Endothelial cell of umbilical vein (primary cell): ENCODE data around the gene NAT10. TPM values are rescaled to one million over a fixed set of nuclear protein-coding genes. Genes with fewer than 3 reads are reported as not detected.

ENCODE experiments used
- BruUV-seq: library from RNA; stranded (reverse); fragments of 400-500 nt; replicated peaks from 2 replicates; lab custom pipeline; 2021; lab: Mats Ljungman, UMichigan
- CTCF ChIA-PET: fragments of 300-600, 350-600 bp; sonication (Branson Sonifier 250); formaldehyde crosslinking; loops from one replicate; lab custom pipeline; 2021; ENCODE audit warnings: antibody characterized with exemption, inconsistent platforms; lab: Charles Lee
- POLR2A ChIA-PET: fragments of 300-600, 350-600 bp; sonication (Branson Sonifier 250); formaldehyde crosslinking; loops from one replicate; lab custom pipeline; 2021; ENCODE audit warnings: antibody characterized with exemption, inconsistent platforms; lab: Charles Lee
- DNase-seq: peaks from one replicate; pipeline ENCODE4 v3.0.0-alpha.2; 2011; ENCODE audit warnings: low read depth, low spot score
- FAIRE-seq: peaks from 2 replicates; lab custom pipeline; 2011; peaks lifted over from hg19 to GRCh38; lab: Jason Lieb, UNC
- H2AFZ ChIP-seq: 2 replicates; pipeline ENCODE4 v1.6.0; 2012; ENCODE audit warnings: low read depth, low read length, control low read depth, inconsistent platforms
- H3K27ac ChIP-seq: 2 replicates; pipeline ENCODE4 v1.5.1; 2011; ENCODE audit warnings: low read depth, mild to moderate bottlenecking, control low read depth, low read length, moderate library complexity; ENCODE audit not compliant: insufficient read depth
- H3K27me3 ChIP-seq, 2 experiments: 2 replicates each; pipeline versions ENCODE4 v1.6.0 to v1.6.1; 2011; ENCODE audit warnings: low read length in 2 of 2, mixed read lengths in 1 of 2; ENCODE audit not compliant: control insufficient read depth in 2 of 2, insufficient read depth in 2 of 2
- H3K36me3 ChIP-seq, 2 experiments: 2 replicates in 1 of 2; 3 replicates in 1 of 2; pipeline ENCODE4 v1.5.1; 2011; ENCODE audit warnings: low read length in 2 of 2, mild to moderate bottlenecking in 1 of 2, moderate library complexity in 1 of 2; ENCODE audit not compliant: control insufficient read depth in 2 of 2, insufficient read depth in 2 of 2; ENCODE audit errors: extremely low read depth in 1 of 2
- H3K4me1 ChIP-seq: 3 replicates; pipeline ENCODE4 v1.5.1; 2011; ENCODE audit warnings: mild to moderate bottlenecking, low read length; ENCODE audit not compliant: control insufficient read depth, insufficient read depth; ENCODE audit errors: extremely low read depth
- H3K4me2 ChIP-seq: 2 replicates; pipeline ENCODE4 v1.6.1; 2011; ENCODE audit warnings: low read length, control low read depth, mixed read lengths; ENCODE audit not compliant: insufficient read depth
- H3K4me3 ChIP-seq, 3 experiments: fragments of 200-600 bp in 1 of 3; sonication (generic), shearing (Covaris generic) in 1 of 3; replicated peaks in 1 of 3; 2 replicates each; pipeline ENCODE4 v1.5.1; 2011 to 2016; ENCODE audit warnings: control low read depth in 3 of 3, low read length in 3 of 3, mild to moderate bottlenecking in 2 of 3, inconsistent platforms in 1 of 3, low read depth in 1 of 3, moderate library complexity in 1 of 3; ENCODE audit not compliant: insufficient read depth in 1 of 3
- H3K79me2 ChIP-seq: 2 replicates; pipeline ENCODE4 v1.6.0; 2012; ENCODE audit warnings: low read length, inconsistent platforms; ENCODE audit not compliant: control insufficient read depth, insufficient read depth
- H3K9ac ChIP-seq: replicated peaks from 2 replicates; pipeline ENCODE3; 2011; ENCODE audit warnings: low read length, control low read depth; ENCODE audit not compliant: insufficient read depth; ENCODE audit errors: extremely low read depth
- H3K9me1 ChIP-seq: replicated peaks from 3 replicates; pipeline ENCODE4 v1.6.0; 2011; ENCODE audit warnings: mild to moderate bottlenecking, low read length; ENCODE audit not compliant: control insufficient read depth, insufficient read depth; ENCODE audit errors: extremely low read depth
- H3K9me3 ChIP-seq: replicated peaks from 2 replicates; pipeline ENCODE4 v1.5.1; 2012; ENCODE audit warnings: low read length, inconsistent platforms; ENCODE audit not compliant: control insufficient read depth, insufficient read depth
- H4K20me1 ChIP-seq: replicated peaks from 2 replicates; pipeline ENCODE3; 2011; ENCODE audit warnings: mild to moderate bottlenecking, low read length; ENCODE audit not compliant: control insufficient read depth, insufficient read depth; ENCODE audit errors: extremely low read depth
- CTCF ChIP-seq, 2 donors: IDR thresholded peaks; 1 replicate in 1 of 2; 2 replicates in 1 of 2; pipeline ENCODE4 v1.5.1; 2011; ENCODE audit warnings: low read length in 2 of 2, mild to moderate bottlenecking in 2 of 2, moderate library complexity in 2 of 2, control low read depth in 1 of 2, inconsistent platforms in 1 of 2, low read depth in 1 of 2; ENCODE audit not compliant: insufficient read depth in 1 of 2; ENCODE audit errors: extremely low read depth in 1 of 2
- EZH2 ChIP-seq: IDR thresholded peaks from 2 replicates; pipeline ENCODE4 v1.6.1; 2012; ENCODE audit warnings: borderline replicate concordance, low read depth, mild to moderate bottlenecking, moderate library complexity, low read length, inconsistent platforms; ENCODE audit not compliant: severe bottlenecking
- FOS ChIP-seq: IDR thresholded peaks from 2 replicates; pipeline ENCODE4 v1.6.1; 2011; ENCODE audit warnings: mild to moderate bottlenecking, low read length, moderate library complexity, borderline replicate concordance; ENCODE audit not compliant: insufficient read depth
- GATA2 ChIP-seq: IDR thresholded peaks from 2 replicates; pipeline ENCODE4 v1.7.0; 2011; ENCODE audit warnings: low read depth, mild to moderate bottlenecking, moderate library complexity, mixed read lengths, low read length; ENCODE audit not compliant: insufficient read length, insufficient read depth
- JUN ChIP-seq: IDR thresholded peaks from 2 replicates; pipeline ENCODE4 v1.6.1; 2011; ENCODE audit warnings: borderline replicate concordance, low read depth; ENCODE audit not compliant: insufficient read length, insufficient read depth
- MAX ChIP-seq: IDR thresholded peaks from 2 replicates; pipeline ENCODE4 v1.6.1; 2011; ENCODE audit not compliant: insufficient read depth, insufficient read length
- MYC ChIP-seq: IDR thresholded peaks from one replicate; pipeline ENCODE4 v1.6.1; 2011; ENCODE audit warnings: mild to moderate bottlenecking, low read depth, low read length
- POLR2A ChIP-seq: IDR thresholded peaks from 2 replicates; pipeline ENCODE4 v1.6.1; 2012; ENCODE audit warnings: low read depth, mild to moderate bottlenecking, control low read depth, low read length
- POLR2AphosphoS5 ChIP-seq: IDR thresholded peaks from 2 replicates; pipeline ENCODE4 v1.6.1; 2012; ENCODE audit warnings: low read depth, mild to moderate bottlenecking, control low read depth, low read length, moderate library complexity; ENCODE audit not compliant: insufficient read depth
- dilution Hi-C: fragments of 300-500 bp; cut with MboI; formaldehyde crosslinking; loops from one replicate; pipeline ENCODE4 v1.15.0; 2019; ENCODE audit warnings: low sequenced_read_pairs; ENCODE audit not compliant: extremely low pct_ligation_motif_present
- intact Hi-C: fragments of 100-400 bp; cut with micrococcal nuclease; formaldehyde crosslinking; loops from one replicate; pipeline ENCODE4 v1.10.0; 2022
- polyA plus RNA-seq, 4 experiments: library from polyadenylated mRNA; depleted of rRNA in 3 of 4; stranded (reverse) in 3 of 4; unstranded in 1 of 4; fragments of >200 nt; gene quantifications; 2 replicates each; pipeline versions ENCODE4 v1.2.1 to v1.2.3, GENCODE V29; 2011 to 2012; ENCODE audit warnings: missing spikeins in 1 of 4
- total RNA-seq: library from RNA; stranded (reverse); gene quantifications from 2 replicates; pipeline ENCODE4 v1.2.3, GENCODE V29; 2021

The NAT10 gene
- total and polyA plus RNA-seq, 2 donors (not counting 3 experiments of a cell fraction or from before 2014, with no cell fraction given): 32.0 to 57.6 TPM

GRCh38 chr11:34155057-34155756 is 49.8 kb downstream of the NAT10 start:
- DNase-seq: no peak
- TF ChIP-seq CTCF (IDR thresholded peaks at IDR 0.05; ENCODE audit: extremely low read depth in 1 of 2, insufficient read depth in 1 of 2, low read depth in 1 of 2, low read length in 2 of 2) (no peak), MYC (no peak), POLR2AphosphoS5 (no peak), FOS (no peak), JUN (no peak), MAX (no peak), EZH2 (no peak), GATA2 (no peak), POLR2A (no peak)
- H3K9me1 ChIP-seq: no peaks in the 10 kb centered on the region
- ChIA-PET POLR2A (interaction anchor here (0.5 kb wide), 1 partner anchor 152 kb away, joined by 3 read pairs; no protein-coding TSS in a partner anchor), CTCF (interaction anchor here (1.5 kb wide), 1 partner anchor 19 kb away, joined by 4 read pairs; no protein-coding TSS in a partner anchor)
- H3K4me1 ChIP-seq: no peaks in the 10 kb centered on the region
- H4K20me1 ChIP-seq: no peaks in the 10 kb centered on the region
- peaks cover 0 to 2% of the 10 kb centered on the region in 2 experiments for H3K36me3 ChIP-seq
- H3K27me3 ChIP-seq: no peaks in the 10 kb centered on the region
- H3K9ac ChIP-seq: no peak overlapping the region
- intact Hi-C loops (no loop called here), dilution Hi-C loops (no loop called here)
- H3K4me2 ChIP-seq: no peak overlapping the region
- no peak overlapping the region for H3K27ac ChIP-seq
- no peak overlapping the region for H2AFZ ChIP-seq
- FAIRE-seq: no peak
- H3K9me3 ChIP-seq: no peaks in the 10 kb centered on the region
- no peaks in the 10 kb centered on the region for H3K79me2 ChIP-seq
- BruUV-seq: no TSS peak
- no peak overlapping the region for H3K4me3 ChIP-seq
